Activated naive CD8-positive, alpha-beta T cell treated with anti-CD3 and anti-CD28 coated beads, Interleukin-2, amount 50 U/mL, for 16 hours (primary cell): ENCODE measurements around the gene SLC37A4.
A peak's percentile ranks its signal among the peaks of the same experiment; 100 is the strongest.
"Not testable (repeated sequence)": the region's sequence is repeated elsewhere in the genome, so short reads cannot be mapped to it uniquely, and the experiment has no call there.

Experiments used
- DNase-seq: peaks from one replicate; pipeline ENCODE4 v3.0.0-alpha.2; 2020; ENCODE audit warnings: low read depth, low spot score

SLC37A4 gene

DNA sequence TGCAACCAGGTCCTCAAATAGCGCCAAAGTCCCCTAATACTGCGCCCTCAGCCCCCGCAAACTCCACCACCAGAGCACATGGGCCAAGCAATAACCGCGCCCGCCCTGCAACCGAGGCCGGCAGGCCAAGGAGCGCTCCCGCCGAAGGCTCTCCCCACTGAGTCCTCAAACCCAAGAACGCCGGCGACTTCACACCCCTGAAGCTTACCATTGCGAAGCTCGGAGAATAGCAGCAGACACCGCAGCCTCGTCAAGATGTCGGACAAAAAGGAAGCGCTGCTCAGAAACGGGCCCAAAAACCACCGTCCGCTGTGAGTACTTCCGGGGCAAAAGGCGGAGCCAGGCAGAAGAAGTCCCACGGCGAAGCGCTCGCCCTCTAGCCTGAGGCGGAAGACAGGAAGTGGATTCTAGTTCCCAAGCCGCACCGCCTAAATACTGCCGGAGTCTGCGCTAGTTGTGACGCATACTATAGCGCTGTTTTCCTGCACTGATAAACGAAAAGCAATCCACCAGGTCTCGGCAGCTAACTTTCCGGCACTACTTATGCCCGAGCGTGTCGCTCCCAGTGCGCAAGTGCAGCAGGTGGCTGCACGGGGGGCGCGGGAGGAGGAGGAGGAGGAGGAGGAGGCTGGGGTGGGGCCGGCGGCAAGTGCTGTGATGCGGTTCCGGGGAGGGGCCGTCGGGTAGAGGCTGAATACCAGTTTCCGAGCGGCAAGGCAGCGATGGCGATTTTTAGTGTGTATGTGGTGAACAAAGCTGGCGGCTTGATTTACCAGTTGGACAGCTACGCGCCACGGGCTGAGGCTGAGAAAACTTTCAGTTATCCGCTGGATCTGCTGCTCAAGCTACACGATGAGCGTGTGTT lies 12.4 kb downstream of the SLC37A4 start, which contains the start of the genes RPS25 and TRAPPC4:
TSS of gene RPS25 (minus strand) at position 270 of the 865 bp plus-strand sequence. CDS start at position 211, 59 bp downstream.
TSS of gene TRAPPC4 (plus strand) at position 693 of the 865 bp plus-strand sequence. CDS start at position 723, 30 bp downstream.
- peak; percentile 92 for DNase-seq

- not testable (repeated sequence) for DNase-seq
Observed at GRCh38 chr11:119017377-119017776, 13.3 kb downstream of the SLC37A4 start.

GRCh38 chr11:119016216-119017009 lies 14.3 kb downstream of the SLC37A4 start:
- DNase-seq = no peak

DNA sequence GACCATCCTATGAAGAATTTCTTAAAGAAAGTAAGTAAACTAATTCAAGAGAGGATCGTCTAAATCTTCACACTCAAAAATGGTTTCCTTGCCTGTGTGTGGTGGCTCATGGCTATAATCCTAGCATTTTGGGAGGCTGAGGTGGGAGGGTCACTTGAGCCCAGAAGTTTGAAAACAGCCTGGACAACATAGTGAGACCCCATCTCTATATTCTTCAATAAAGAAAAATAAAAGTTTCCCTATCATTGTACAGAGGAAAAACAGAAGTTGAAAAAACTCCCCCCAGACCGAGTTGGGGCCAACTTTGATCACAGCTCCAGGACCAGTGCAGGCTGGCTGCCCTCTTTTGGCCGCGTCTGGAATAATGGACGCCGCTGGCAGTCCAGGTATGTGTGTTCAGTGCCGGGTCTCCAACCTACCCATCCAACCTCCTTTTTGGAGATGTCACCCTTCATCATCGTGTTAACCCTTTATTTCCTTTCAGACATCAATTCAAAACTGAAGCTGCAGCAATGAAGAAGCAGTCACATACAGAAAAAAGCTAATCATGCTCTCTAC lies 15.5 kb downstream of the SLC37A4 start:
- DNase-seq = no peak

DNA sequence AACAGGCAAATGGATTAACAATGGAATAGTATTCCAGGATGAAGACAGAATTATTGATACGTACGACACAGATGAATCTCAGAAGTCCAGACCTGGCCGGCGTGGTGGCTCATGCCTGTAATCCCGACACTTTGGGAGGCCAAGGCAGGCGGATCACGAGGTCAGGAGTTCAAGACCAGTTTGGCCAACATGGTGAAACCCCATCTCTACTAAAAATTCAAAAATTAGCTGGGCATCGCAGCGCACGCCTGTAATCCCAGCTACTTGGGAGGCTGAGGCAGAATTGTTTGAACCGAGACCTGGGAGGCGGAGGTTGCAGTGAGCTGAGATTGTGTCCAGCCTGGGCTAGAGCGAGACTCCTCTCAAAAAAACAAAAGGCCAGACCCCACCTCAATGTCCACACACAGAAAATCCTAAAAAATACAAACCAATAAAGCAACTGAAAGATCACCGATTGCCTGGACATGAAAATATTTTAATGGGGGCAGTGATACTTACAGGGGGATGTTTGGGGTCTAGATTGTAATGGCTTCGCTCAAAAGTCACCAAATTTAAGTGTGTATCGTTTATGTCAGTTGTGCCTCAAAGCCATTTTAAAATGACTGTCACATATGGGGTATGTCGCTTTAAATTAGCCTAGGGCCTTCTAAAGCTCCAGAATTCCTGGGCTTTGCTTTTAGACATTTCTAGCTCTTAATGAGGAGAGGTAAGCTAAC lies 16.3 kb downstream of the SLC37A4 start:
- no peak for DNase-seq

GRCh38 chr11:119012629-119013170 lies 18.0 kb downstream of the SLC37A4 start:
- DNase-seq = no peak

- DNase-seq = no peak
Observed at GRCh38 chr11:119011476-119012053, 19.1 kb downstream of the SLC37A4 start.

GRCh38 chr11:119006656-119007055 lies 24.0 kb downstream of the SLC37A4 start:
- DNase-seq = no peak

GRCh38 chr11:119000906-119001305 lies 29.8 kb downstream of the SLC37A4 start:
- DNase-seq = no peak

- no peak for DNase-seq
Observed at GRCh38 chr11:118998822-118999221, 31.9 kb downstream of the SLC37A4 start.

DNA sequence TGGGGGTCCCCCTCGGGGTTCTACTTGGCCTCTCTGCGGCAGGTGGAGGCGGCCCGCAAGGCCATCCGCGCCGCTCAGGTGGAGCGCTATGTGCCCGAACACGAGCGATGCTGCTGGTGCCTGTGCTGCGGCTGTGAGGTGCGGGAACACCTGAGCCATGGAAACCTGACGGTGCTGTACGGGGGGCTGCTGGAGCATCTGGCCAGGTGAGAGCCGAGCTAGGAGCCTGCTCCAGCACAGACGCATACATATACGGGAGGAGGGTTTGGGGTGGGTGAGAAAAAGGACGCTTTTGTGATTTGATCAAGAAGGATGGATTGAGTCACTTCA lies 32.3 kb downstream of the SLC37A4 start:
- no peak for DNase-seq

GRCh38 chr11:118997627-118998387 lies 32.9 kb downstream of the SLC37A4 start, which contains the start of gene CENATAC:
CENATAC (plus strand) TSS chr11:118998138; CDS start chr11:118998198, 60 bp downstream.
- peak; percentile 90 for DNase-seq

- DNase-seq = no peak
Observed at GRCh38 chr11:118996926-118997626, 33.6 kb downstream of the SLC37A4 start.

GRCh38 chr11:118991486-118992038 lies 39.1 kb downstream of the SLC37A4 start:
- DNase-seq = not testable (repeated sequence)

- DNase-seq = no peak
Observed at GRCh38 chr11:118988280-118988679, 42.4 kb downstream of the SLC37A4 start.

DNA sequence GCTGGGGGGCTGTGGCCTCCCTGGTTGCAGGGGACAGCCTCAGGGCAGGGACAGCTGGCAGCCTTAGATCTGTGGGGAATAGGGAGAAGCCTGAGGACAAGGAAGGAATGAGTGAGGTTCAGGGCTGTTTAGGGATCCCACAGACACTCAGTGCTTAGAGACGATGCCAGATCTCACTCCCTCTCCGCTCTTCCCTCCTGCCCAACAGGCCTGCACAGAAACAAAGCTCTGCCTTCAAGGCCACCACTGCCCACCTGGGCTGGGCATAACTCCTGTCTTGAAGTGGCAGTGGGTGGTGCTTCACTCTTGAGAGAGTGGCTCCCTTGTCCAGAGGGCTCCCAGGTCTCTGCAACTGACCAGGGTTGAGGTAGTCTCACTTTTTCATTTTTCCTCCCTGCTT lies 45.9 kb downstream of the SLC37A4 start:
- DNase-seq = no peak

GRCh38 chr11:118984337-118984736 lies 46.3 kb downstream of the SLC37A4 start:
- not testable (repeated sequence) for DNase-seq

DNA sequence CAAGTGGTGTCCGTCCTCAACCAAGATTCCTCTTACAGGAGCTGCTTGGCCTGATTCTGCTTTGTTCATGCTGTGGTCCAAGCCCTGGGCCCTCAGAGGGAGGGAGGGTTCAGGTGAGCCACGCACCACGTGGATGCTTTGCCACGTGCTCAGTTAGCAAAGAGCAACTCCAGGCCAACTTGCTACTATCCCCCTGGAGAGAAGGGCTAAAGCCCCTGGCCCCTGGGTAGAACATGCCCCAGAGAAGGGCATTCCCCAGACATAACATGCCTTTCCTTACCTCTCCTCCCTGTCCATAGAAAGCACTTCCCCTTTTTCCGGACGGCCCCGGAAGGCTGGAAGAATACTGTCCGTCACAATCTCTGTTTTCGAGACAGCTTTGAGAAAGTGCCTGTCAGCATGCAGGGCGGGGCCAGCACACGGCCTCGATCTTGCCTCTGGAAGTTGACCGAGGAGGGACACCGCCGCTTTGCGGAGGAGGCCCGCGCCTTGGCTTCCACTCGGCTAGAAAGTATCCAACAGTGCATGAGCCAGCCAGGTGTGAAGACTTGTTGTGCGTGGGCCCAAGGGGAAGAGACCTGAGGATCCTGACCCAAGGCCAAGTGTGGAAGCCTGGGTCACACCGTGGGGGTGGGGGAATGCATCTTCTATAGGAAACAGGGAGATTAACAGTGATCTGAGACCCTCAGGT lies 50.3 kb downstream of the SLC37A4 start:
- no peak for DNase-seq
